GM10248 (cell line): ENCODE measurements around the gene SMC6.

ENCODE experiments used
- CTCF ChIA-PET: fragments of 300-600 bp; sonication (Branson Sonifier 250); formaldehyde crosslinking; extraction: SDS; loops from one replicate; lab custom pipeline; 2021; ENCODE audit warnings: antibody characterized with exemption; lab: Yijun Ruan, JAX
- POLR2A ChIA-PET: fragments of 350-650 bp; sonication (Branson Sonifier 250); formaldehyde crosslinking; extraction: SDS; loops from one replicate; lab custom pipeline; 2020; ENCODE audit warnings: antibody characterized with exemption; lab: Yijun Ruan, JAX
- DNase-seq: peaks from one replicate; pipeline ENCODE4 v3.0.0; 2012; ENCODE audit errors: extremely low spot score
- TF ChIP-seq, protein P1 (sequence below): IDR thresholded peaks from 2 replicates; pipeline ENCODE4 v1.5.1; 2012; ENCODE audit warnings: mild to moderate bottlenecking, low read depth; ENCODE audit errors: extremely low read depth, missing control alignments, control extremely low read depth

SMC6 gene

DNA sequence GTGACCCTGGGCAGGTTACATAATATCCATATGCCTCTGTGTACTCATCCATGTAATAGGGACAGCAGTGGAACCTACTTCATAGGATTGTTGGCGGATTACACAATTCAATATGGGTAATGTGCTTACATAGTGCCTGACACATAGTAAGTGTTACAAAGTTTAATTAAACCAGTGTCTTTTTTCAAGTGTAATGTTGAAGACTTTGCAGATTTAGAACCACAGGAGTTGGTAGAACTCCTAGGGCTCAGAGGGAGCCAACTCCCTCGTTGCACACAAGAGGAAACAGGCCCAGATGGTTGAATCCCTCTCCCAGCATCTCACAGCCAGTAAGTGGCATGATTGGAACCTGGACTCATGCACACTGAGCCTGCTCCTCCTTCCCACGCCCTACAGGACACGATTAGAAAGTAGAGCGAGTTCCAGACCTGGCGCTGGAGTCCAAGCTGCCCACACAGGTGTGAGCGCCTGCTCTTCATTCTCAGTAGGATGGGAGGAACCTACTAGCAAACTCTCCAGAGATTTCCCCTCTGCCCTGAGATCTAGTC lies 115.3 kb downstream of the SMC6 start:
- POLR2A ChIA-PET: no interaction called here

DNA sequence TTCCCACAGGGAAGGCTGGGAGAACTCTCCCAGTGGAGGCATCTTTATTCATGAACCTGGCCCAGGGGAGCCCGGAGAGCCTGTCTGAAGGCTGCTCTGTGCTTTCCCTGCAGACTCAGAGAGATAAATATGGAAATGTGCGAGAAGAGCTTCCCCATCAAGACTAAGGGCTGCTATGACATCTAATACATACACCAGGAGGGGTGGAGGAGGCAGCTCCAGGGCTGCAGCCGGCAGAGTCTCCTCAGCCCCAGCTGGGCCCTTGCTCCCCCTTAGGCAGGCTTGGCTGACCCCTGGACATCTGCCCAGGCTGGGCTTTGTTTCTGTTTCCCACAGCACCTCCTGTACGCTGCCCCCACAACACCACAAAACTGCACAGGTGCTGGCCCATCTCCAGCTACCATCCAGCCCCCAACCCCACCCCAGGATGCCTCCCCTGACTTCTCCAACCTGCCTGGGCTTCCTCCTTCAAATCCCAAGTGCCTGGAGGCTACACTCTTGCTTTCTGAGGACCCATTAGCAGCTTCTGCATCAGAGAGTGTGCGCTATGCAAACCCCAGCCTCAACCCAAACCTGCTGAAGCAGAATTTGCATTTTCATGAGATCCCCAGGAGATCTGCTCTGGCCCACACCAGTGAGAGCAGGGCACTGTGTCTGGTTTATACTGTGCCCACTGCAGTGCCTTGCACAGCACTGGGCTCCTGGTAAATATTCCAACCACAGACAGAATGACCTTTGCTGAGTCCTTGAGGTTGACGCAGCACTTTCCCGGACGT lies 116.3 kb downstream of the SMC6 start:
- ChIA-PET CTCF (interaction anchor here (0.7 to 5.8 kb wide), 3 partner anchors 9 to 23 kb away, joined by 3 to 56 read pairs (median 3); no protein-coding TSS in a partner anchor), POLR2A (no interaction called here)
- TF ChIP-seq, protein P1, sequence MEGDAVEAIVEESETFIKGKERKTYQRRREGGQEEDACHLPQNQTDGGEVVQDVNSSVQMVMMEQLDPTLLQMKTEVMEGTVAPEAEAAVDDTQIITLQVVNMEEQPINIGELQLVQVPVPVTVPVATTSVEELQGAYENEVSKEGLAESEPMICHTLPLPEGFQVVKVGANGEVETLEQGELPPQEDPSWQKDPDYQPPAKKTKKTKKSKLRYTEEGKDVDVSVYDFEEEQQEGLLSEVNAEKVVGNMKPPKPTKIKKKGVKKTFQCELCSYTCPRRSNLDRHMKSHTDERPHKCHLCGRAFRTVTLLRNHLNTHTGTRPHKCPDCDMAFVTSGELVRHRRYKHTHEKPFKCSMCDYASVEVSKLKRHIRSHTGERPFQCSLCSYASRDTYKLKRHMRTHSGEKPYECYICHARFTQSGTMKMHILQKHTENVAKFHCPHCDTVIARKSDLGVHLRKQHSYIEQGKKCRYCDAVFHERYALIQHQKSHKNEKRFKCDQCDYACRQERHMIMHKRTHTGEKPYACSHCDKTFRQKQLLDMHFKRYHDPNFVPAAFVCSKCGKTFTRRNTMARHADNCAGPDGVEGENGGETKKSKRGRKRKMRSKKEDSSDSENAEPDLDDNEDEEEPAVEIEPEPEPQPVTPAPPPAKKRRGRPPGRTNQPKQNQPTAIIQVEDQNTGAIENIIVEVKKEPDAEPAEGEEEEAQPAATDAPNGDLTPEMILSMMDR: no peak
- no peak for DNase-seq

More for the DNA sequence above, 115.3 kb downstream of the SMC6 start:
- CTCF ChIA-PET: no interaction called here
- DNase-seq: no peak
- TF ChIP-seq, protein P1: no peak

DNA sequence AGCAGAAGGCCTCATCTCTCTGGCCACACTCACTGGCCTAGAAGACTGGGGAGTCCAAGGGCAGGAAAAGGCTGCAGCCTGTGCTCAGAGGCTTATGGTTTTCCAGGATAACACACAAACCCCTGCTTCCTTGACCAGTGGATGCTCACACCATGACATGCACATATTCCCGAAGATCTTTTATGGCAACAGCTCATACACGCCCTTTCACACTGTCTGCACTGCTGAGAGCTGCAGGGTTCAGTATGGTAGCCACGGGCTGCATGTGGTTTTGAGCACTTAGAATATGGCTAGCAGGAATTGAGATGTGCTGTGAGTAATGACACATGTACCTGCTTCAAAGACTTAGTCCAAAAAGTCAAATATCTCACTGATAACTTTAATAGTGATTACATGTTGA lies 117.4 kb downstream of the SMC6 start:
- TF ChIP-seq, protein P1: no peak
- ChIA-PET CTCF (interaction anchor here (2.0 to 5.8 kb wide), 2 partner anchors 10 to 326 kb away, joined by 4 to 56 read pairs; no protein-coding TSS in a partner anchor), POLR2A (no interaction called here)
- no peak for DNase-seq

DNA sequence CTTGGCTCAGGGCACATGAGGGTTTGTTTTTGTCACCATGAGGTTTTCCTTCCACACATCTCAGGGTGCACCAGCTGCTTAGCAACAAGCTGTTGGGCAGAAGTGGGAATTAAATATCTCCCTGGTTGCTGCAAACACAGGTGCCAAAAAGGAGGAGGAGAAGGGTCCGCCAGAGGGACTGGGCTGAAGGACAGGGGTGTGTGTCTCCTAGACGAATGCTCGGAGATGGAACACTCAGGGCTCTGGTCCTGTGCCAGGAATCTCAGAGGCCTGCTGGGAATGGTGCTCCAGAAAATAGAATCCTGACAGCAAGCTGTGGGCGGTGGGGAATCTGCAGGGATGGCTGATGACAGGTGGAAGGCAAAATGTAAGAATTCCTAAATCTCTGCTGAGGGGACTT lies 118.6 kb downstream of the SMC6 start:
- ChIA-PET CTCF (interaction anchor here (1.0 to 5.8 kb wide), 4 partner anchors 11 to 325 kb away, joined by 3 to 56 read pairs (median 6); no protein-coding TSS in a partner anchor), POLR2A (no interaction called here)
- TF ChIP-seq, protein P1: no peak
- no peak for DNase-seq

DNA sequence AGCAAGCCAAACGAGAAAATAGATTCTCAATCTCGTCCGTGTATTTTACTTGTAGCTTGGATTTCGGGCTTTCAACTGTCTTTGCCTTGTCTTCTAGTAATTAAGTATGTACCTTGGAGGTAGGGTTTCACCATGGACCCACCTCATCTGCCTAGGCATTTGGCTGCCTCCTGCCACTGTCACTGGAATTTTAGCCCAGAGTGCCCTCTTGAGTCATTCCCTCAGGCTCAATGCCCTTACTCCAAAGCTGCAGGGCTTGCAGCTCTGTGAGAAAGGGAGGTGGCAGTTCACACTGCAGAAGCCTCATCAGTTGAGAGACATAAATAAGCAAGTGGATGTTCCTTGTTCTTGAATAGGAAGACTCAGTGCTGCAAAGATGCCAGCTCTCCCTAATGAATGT lies 123.5 kb downstream of the SMC6 start:
- TF ChIP-seq, protein P1: no peak
- ChIA-PET POLR2A (no interaction called here), CTCF (interaction anchor here (0.8 to 3.4 kb wide), 5 partner anchors 10 to 81 kb away, joined by 3 to 29 read pairs (median 3); no protein-coding TSS in a partner anchor)
- DNase-seq: no peak

DNA sequence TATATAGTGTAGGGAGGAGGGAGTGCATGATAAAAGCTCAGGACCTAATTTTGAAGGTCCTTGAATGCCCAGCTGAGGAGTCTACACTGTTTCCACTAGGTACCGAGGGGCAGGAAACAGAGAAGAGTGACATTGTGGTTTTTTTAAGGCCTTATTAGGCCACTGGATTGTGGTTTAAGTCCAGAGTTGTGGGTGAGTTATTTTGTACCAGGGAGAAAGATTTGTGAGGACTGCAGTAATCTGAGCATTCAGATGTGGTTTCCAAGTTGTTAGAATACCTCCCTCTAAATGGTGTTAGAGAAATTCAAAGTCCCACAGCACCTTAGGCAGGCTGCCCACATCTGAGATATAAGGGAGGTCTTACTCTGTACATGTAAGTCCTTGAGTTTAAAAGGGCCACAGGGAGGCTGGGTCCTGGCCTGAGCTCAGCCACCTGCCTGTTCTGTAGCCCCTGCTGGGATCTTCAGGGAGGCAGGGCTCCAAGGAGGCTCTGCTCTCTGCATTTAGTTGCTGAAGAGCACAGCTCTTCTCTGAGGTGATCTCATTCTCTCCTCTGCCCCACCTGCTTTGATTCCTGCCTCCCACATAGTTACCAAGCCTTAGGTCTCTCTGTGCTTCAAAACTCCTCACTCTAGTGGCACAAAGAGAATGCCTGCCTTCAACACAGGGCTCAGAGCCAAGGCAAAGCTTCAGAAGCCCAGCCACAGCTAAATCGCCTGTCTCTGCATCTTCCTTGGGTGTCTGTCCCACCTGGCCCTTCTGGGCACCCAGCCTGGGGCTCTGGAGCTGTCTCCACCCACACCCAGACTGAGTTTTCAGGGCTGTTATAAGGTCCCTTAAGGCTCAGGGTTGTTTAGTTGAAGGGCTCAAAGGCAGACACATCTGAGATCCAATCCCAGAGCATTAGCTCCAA lies 125.0 kb downstream of the SMC6 start:
- TF ChIP-seq, protein P1: no peak
- CTCF ChIA-PET: interaction anchor here (0.7 to 3.4 kb wide), 7 partner anchors 12 to 43 kb away, joined by 3 to 29 read pairs (median 3); no protein-coding TSS in a partner anchor
- POLR2A ChIA-PET: no interaction called here
- no peak for DNase-seq
